HG03280 (cell line): ENCODE measurements around the gene ZNF652.
"Not testable (repeated sequence)": the region's sequence is repeated elsewhere in the genome, so short reads cannot be mapped to it uniquely, and the experiment has no call there.

ENCODE experiments used
- ATAC-seq: cut with Tn5 transposase; IDR thresholded peaks from one replicate; pipeline ENCODE4 v1.9.1; 2021; ENCODE audit warnings: mild to moderate bottlenecking, moderate library complexity; ENCODE audit not compliant: unreplicated experiment

The ZNF652 gene

GRCh38 chr17:49275981-49276380, 86.1 kb downstream of the ZNF652 start:
- not testable (repeated sequence) for ATAC-seq

- ATAC-seq, result no peak
Measured at GRCh38 chr17:49269356-49269755, 92.7 kb downstream of the ZNF652 start.

GRCh38 chr17:49267912-49268311, 94.1 kb downstream of the ZNF652 start:
- ATAC-seq, result no peak

- no peak for ATAC-seq
Measured at GRCh38 chr17:49266233-49266632, 95.8 kb downstream of the ZNF652 start.

- ATAC-seq, result not testable (repeated sequence)
Measured at GRCh38 chr17:49261540-49261939, 100.5 kb downstream of the ZNF652 start.

- no peak for ATAC-seq
Measured at GRCh38 chr17:49260817-49261291, 101.2 kb downstream of the ZNF652 start.

- no peak for ATAC-seq
Measured at GRCh38 chr17:49260011-49260816, 101.8 kb downstream of the ZNF652 start.

- ATAC-seq, result no peak
Measured at GRCh38 chr17:49259663-49260010, 102.4 kb downstream of the ZNF652 start.

- no peak for ATAC-seq
Measured at GRCh38 chr17:49258394-49258793, 103.7 kb downstream of the ZNF652 start.

GRCh38 chr17:49255125-49255524, 106.9 kb downstream of the ZNF652 start:
- ATAC-seq, result no peak

GRCh38 chr17:49254066-49254465, 108.0 kb downstream of the ZNF652 start:
- ATAC-seq, result no peak

- ATAC-seq, result no peak
Measured at GRCh38 chr17:49252148-49252695, 109.8 kb downstream of the ZNF652 start.

GRCh38 chr17:49249890-49250522, 112.0 kb downstream of the ZNF652 start:
- ATAC-seq, result no peak

- ATAC-seq, result no peak
Measured at GRCh38 chr17:49249292-49249794, 112.7 kb downstream of the ZNF652 start.

GRCh38 chr17:49247944-49248343, 114.1 kb downstream of the ZNF652 start:
- no peak for ATAC-seq

- no peak for ATAC-seq
Measured at GRCh38 chr17:49244839-49245238, 117.2 kb downstream of the ZNF652 start.
